ENCODE data around the gene IGSF9B.

IGSF9B gene

DNA sequence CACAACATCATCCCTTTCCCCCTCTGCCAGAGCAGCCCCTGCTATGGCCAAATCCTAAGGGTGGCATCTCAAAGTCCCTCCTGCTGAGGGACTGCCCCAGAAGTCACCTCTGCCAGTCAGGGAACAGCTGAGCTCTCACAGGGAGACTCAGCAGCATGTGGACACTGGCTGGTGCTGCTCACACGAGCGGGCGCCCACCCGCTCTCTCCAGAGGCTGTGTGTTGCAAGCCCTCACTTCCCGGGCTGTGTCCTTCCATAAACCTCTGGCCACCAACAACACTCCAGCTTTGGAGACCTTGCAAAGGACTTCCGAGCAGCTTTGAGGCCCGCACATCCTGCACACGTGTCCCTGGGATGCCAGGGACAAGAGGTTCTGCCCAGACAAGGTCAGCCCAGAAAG is 2.8 kb downstream of the IGSF9B start:
- Histone ChIP-seq H3K9ac (ENCODE audit: low read length) (no peak overlapping the region), H4K20me1 (ENCODE audit: insufficient read depth, low read length) (no peaks in the 10 kb centered on the region), H3K27me3 (ENCODE audit: low read depth, low read length) (no peaks in the 10 kb centered on the region), H3K79me2 (ENCODE audit: low read length) (no peaks in the 10 kb centered on the region), H3K4me3 (ENCODE audit: low read length) (no peak overlapping the region), H3K4me1 (ENCODE audit: low read length) (no peaks in the 10 kb centered on the region), H3K36me3 (replicated peaks; ENCODE audit: low read depth, low read length) (no peaks in the 10 kb centered on the region), H2AFZ (ENCODE audit: low read depth, low read length) (no peak overlapping the region), H3K9me3 (ENCODE audit: insufficient read depth, low read length) (no peaks in the 10 kb centered on the region), H3K4me2 (ENCODE audit: low read length) (no peak overlapping the region), H3K27ac (ENCODE audit: low read length) (no peak overlapping the region)
- TF ChIP-seq EZH2phosphoT487 (IDR thresholded peaks at IDR 0.05; ENCODE audit: low read depth) = no peak
- TF ChIP-seq, protein P1, sequence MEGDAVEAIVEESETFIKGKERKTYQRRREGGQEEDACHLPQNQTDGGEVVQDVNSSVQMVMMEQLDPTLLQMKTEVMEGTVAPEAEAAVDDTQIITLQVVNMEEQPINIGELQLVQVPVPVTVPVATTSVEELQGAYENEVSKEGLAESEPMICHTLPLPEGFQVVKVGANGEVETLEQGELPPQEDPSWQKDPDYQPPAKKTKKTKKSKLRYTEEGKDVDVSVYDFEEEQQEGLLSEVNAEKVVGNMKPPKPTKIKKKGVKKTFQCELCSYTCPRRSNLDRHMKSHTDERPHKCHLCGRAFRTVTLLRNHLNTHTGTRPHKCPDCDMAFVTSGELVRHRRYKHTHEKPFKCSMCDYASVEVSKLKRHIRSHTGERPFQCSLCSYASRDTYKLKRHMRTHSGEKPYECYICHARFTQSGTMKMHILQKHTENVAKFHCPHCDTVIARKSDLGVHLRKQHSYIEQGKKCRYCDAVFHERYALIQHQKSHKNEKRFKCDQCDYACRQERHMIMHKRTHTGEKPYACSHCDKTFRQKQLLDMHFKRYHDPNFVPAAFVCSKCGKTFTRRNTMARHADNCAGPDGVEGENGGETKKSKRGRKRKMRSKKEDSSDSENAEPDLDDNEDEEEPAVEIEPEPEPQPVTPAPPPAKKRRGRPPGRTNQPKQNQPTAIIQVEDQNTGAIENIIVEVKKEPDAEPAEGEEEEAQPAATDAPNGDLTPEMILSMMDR (IDR thresholded peaks at IDR 0.05; ENCODE audit: low read depth, low read length) = no peak

DNA sequence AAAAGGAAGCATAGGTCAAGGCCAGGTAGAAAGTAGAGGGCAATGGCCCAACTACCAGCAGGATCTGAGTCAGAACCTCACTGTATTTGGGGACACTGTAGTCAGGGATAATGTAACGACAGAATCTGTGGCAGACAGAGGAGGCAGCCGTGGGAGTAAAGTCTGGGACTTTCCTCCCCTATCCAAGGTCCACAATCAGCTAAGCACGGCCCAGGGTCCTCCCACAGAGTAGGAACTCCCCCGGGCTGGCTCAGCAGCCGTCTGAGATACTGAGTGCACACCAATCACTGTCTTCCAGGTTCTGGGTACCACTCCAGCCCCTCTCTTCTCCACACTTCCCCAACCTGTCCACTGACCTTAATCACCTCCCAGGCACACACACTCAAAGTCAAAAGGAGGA is 3.2 kb downstream of the IGSF9B start:
- no peak overlapping the region for H3K27ac ChIP-seq (ENCODE audit: low read length)
- H3K36me3 ChIP-seq (replicated peaks; ENCODE audit: low read depth, low read length) = no peaks in the 10 kb centered on the region
- no peaks in the 10 kb centered on the region for H3K4me1 ChIP-seq (ENCODE audit: low read length)
- no peaks in the 10 kb centered on the region for H4K20me1 ChIP-seq (ENCODE audit: insufficient read depth, low read length)
- H3K27me3 ChIP-seq (ENCODE audit: low read depth, low read length) = no peaks in the 10 kb centered on the region
- no peak overlapping the region for H3K9ac ChIP-seq (ENCODE audit: low read length)
- TF ChIP-seq, protein P1 (IDR thresholded peaks at IDR 0.05; ENCODE audit: low read depth, low read length) = no peak
- TF ChIP-seq EZH2phosphoT487 (IDR thresholded peaks at IDR 0.05; ENCODE audit: low read depth) = no peak
- no peak overlapping the region for H3K4me3 ChIP-seq (ENCODE audit: low read length)
- H3K79me2 ChIP-seq (ENCODE audit: low read length) = no peaks in the 10 kb centered on the region
- H3K9me3 ChIP-seq (ENCODE audit: insufficient read depth, low read length) = no peaks in the 10 kb centered on the region
- no peak overlapping the region for H3K4me2 ChIP-seq (ENCODE audit: low read length)
- no peak overlapping the region for H2AFZ ChIP-seq (ENCODE audit: low read depth, low read length)

DNA sequence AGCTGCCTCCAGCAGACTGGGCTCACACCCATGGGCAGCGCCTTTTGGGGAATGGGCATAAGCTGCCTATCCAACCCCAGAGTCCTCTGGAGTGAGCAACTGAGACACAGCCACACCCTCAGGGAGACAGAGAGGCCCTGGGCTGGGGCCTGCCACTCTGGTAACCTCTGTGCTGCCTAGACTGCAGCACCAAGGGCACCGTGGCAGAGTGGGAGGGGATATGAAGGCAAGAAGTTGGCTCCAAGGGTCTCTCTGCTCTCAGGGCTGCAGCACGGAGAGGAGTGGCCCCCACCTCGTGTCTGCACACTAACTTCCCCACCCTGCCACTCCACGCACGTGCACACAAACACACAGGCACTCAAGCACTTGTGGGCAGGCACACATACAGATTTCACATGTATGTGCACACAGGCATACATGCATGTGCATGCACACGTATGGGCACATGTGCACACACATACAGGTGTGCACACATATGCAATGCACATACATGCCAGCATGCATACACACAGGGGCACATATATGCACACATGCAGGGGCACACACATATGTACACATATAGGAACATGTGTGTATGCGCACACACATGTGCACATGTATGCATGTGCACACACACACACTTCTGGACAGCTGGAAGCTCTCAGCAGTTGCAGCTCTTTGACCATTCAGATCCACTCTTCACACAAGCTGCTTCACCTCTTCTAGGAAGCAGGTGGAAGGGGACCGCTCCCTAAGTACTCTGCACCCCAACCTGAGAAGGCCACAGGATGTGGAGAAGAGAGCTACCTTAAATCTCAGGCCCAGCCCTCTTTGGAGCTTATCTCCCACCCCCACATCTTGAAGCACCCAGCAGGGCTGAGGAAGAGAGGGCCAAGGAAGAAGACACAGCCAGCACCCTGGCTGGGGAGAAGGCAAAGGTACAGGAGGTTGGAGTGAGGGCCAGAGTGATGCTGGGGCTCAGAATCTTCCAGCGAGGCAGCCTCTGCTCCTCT is 4.3 kb downstream of the IGSF9B start:
- no peak overlapping the region for H2AFZ ChIP-seq (ENCODE audit: low read depth, low read length)
- no peaks in the 10 kb centered on the region; the same call in 1 of the 2 replicates for H3K4me1 ChIP-seq (ENCODE audit: low read length)
- no peaks in the 10 kb centered on the region for H3K79me2 ChIP-seq (ENCODE audit: low read length)
- no peaks in the 10 kb centered on the region for H3K27me3 ChIP-seq (ENCODE audit: low read depth, low read length)
- TF ChIP-seq, protein P1 (IDR thresholded peaks at IDR 0.05; ENCODE audit: low read depth, low read length) = no peak
- TF ChIP-seq EZH2phosphoT487 (IDR thresholded peaks at IDR 0.05; ENCODE audit: low read depth) = no peak
- H4K20me1 ChIP-seq (ENCODE audit: insufficient read depth, low read length) = no peaks in the 10 kb centered on the region
- no peak overlapping the region for H3K4me2 ChIP-seq (ENCODE audit: low read length)
- no peak overlapping the region for H3K27ac ChIP-seq (ENCODE audit: low read length)
- H3K9me3 ChIP-seq (ENCODE audit: insufficient read depth, low read length) = no peaks in the 10 kb centered on the region
- no peaks in the 10 kb centered on the region for H3K36me3 ChIP-seq (replicated peaks; ENCODE audit: low read depth, low read length)
- H3K9ac ChIP-seq (ENCODE audit: low read length) = no peak overlapping the region
- H3K4me3 ChIP-seq (ENCODE audit: low read length) = no peak overlapping the region

DNA sequence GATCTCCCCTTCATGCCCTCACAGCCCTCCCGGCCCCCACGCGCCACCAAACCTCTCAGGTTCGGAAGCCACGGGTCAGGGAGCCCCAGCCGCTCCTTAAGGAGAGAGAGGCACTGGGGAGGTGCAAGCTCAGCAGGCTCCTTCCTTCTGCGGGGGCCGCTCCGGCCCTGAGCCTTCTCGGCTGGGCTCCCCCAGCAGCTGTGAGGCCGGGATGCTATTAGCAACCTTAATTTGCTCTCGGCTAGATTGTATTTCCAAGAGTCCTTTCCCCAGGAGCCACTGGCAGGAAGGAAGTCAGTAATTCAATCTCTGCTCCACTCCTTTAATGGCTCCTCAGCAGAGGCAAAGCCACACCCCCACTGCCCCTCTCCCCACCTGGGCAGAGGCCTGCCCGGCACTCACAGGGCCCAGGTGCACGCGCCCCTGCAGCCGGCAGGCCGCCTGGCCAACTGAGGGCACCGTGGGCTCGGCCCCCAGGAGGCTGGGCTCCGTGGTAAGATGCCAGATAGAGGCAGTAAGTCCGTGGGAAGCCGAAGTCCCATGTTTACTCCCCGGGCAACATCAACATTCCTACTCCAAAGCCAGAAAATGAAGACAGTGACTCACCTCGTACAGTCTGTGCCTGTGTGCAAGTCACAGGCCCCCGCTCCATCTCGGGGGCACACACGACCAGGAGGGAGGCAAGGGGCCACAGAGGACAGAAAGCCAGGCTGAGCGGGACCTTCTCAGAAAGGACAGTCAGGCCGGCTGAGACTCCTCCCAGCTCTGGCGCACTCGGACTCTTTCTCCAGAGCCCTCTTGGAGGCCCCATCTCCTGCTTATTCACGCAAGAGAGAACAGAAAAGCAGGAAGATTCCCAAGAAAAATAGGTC is 5.2 kb downstream of the IGSF9B start:
- Histone ChIP-seq H3K79me2 (ENCODE audit: low read length) (no peaks in the 10 kb centered on the region), H3K36me3 (replicated peaks; ENCODE audit: low read depth, low read length) (no peaks in the 10 kb centered on the region), H3K4me3 (ENCODE audit: low read length) (no peak overlapping the region), H3K4me1 (ENCODE audit: low read length) (no peaks in the 10 kb centered on the region; the same call in 1 of the 2 replicates), H3K4me2 (ENCODE audit: low read length) (no peak overlapping the region), H2AFZ (ENCODE audit: low read depth, low read length) (no peak overlapping the region), H3K9ac (ENCODE audit: low read length) (no peak overlapping the region), H3K9me3 (ENCODE audit: insufficient read depth, low read length) (no peaks in the 10 kb centered on the region), H4K20me1 (ENCODE audit: insufficient read depth, low read length) (no peaks in the 10 kb centered on the region), H3K27ac (ENCODE audit: low read length) (no peak overlapping the region), H3K27me3 (ENCODE audit: low read depth, low read length) (no peaks in the 10 kb centered on the region)
- TF ChIP-seq EZH2phosphoT487 (IDR thresholded peaks at IDR 0.05; ENCODE audit: low read depth) = no peak
- TF ChIP-seq, protein P1 (IDR thresholded peaks at IDR 0.05; ENCODE audit: low read depth, low read length) = no peak

All from OCI-LY3 (cell line).